Hepatocyte (in vitro differentiated cells): ENCODE data around the gene PTGIS. TPM values are rescaled to one million over a fixed set of nuclear protein-coding genes. Genes with fewer than 3 reads are reported as not detected.
A peak's percentile ranks its signal among the peaks of the same experiment; 100 is the strongest.

Experiments
- DNase-seq: peaks from one replicate; pipeline ENCODE4 v3.0.0-alpha.2; 2016; ENCODE audit warnings: low spot score
- H2AFZ ChIP-seq: fragments of 200-600 bp; sonication (generic); 2 replicates; pipeline ENCODE4 v1.6.0; 2016; ENCODE audit warnings: antibody characterized with exemption, mild to moderate bottlenecking
- H3K27ac ChIP-seq: fragments of 200-600 bp; sonication (generic); 2 replicates; pipeline ENCODE4 v1.5.1; 2016; ENCODE audit warnings: mild to moderate bottlenecking
- H3K27me3 ChIP-seq: fragments of 200-600 bp; sonication (generic); 2 replicates; pipeline ENCODE4 v1.6.1; 2016
- H3K36me3 ChIP-seq: fragments of 200-600 bp; sonication (generic); replicated peaks from 2 replicates; pipeline ENCODE4 v1.5.1; 2016; ENCODE audit warnings: low read depth; ENCODE audit not compliant: insufficient read depth
- H3K4me1 ChIP-seq: fragments of 200-600 bp; sonication (generic); 2 replicates; pipeline ENCODE4 v1.5.1; 2016; ENCODE audit warnings: mild to moderate bottlenecking, moderate library complexity; ENCODE audit not compliant: insufficient read depth
- H3K4me2 ChIP-seq: fragments of 200-600 bp; sonication (generic); 2 replicates; pipeline ENCODE4 v1.6.0; 2016
- H3K4me3 ChIP-seq: fragments of 200-600 bp; sonication (generic); 2 replicates; pipeline ENCODE4 v1.5.1; 2016; ENCODE audit warnings: mild to moderate bottlenecking
- H3K79me2 ChIP-seq: fragments of 200-600 bp; sonication (generic); 2 replicates; pipeline ENCODE4 v1.6.0; 2017; ENCODE audit warnings: mild to moderate bottlenecking
- H3K9me2 ChIP-seq: fragments of 200-600 bp; sonication (generic); replicated peaks from 2 replicates; pipeline ENCODE4 v1.6.0; 2017; ENCODE audit warnings: mild to moderate bottlenecking; ENCODE audit not compliant: insufficient read depth
- H3K9me3 ChIP-seq: fragments of 200-600 bp; sonication (generic); 2 replicates; pipeline ENCODE4 v1.5.1; 2016; ENCODE audit warnings: low read depth, mild to moderate bottlenecking
- H4K20me1 ChIP-seq: fragments of 200-600 bp; sonication (generic); 2 replicates; pipeline ENCODE4 v1.6.0; 2016; ENCODE audit warnings: mild to moderate bottlenecking; ENCODE audit not compliant: insufficient read depth, poor library complexity, severe bottlenecking
- CTCF ChIP-seq: fragments of 200-600 bp; sonication (generic); IDR thresholded peaks from 2 replicates; pipeline ENCODE4 v1.5.1; 2016; ENCODE audit warnings: antibody characterized with exemption, mild to moderate bottlenecking; ENCODE audit not compliant: poor library complexity
- EZH2 ChIP-seq: fragments of 200-600 bp; sonication (generic); IDR thresholded peaks from 2 replicates; pipeline ENCODE4 v1.6.1; 2016; ENCODE audit warnings: antibody characterized with exemption, mild to moderate bottlenecking, borderline replicate concordance
- EZH2phosphoT487 ChIP-seq: fragments of 200-600 bp; sonication (generic); IDR thresholded peaks from one replicate; pipeline ENCODE4 v1.6.1; 2018; ENCODE audit warnings: antibody characterized with exemption, mild to moderate bottlenecking, low read depth, moderate library complexity; ENCODE audit not compliant: unreplicated experiment, severe bottlenecking
- WGBS: methylation state at CpG from one replicate; pipeline ENCODE4 v1.1.6; 2016; ENCODE audit warnings: low lambda C conversion rate; ENCODE audit errors: missing lambda C conversion rate; 5-methylcytosine and 5-hydroxymethylcytosine counted together
- polyA plus RNA-seq: library from polyadenylated mRNA; unstranded; fragments of >200 nt; fragmentation: Nextera tagmentation; extraction: Ambion mirVana; gene quantifications from 2 replicates; pipeline ENCODE4 v1.2.1, GENCODE V29; 2016
- total RNA-seq: library from RNA; depleted of rRNA; stranded (reverse); fragments of >200 nt; gene quantifications from 2 replicates; pipeline ENCODE4 v1.2.3, GENCODE V29; 2014

The PTGIS gene
- total and polyA plus RNA-seq, 2 experiments from 2014 or later, result 25.4 to 26.1 TPM

GRCh38 chr20:49482621-49483017 lies 85.3 kb downstream of the PTGIS start, which contains the start of gene KCNB1:
TSS of gene KCNB1 (minus strand) at chr20:49482668. CDS start at chr20:49482480, 188 bp downstream.
- no peaks in the 10 kb centered on the region for H3K36me3 ChIP-seq
- H3K27me3 ChIP-seq, result peaks cover 40% of the 10 kb centered on the region
- no peak within 1 kb of the TSS for H3K4me3 ChIP-seq
- H3K4me1 ChIP-seq, result peaks cover 9% of the 10 kb centered on the region
- 2% methylated on average over 9 of the region's 34 CpGs for WGBS
- DNase-seq, result peak; percentile 93
- no peaks in the 10 kb centered on the region for H3K9me3 ChIP-seq
- H2AFZ ChIP-seq, result no peak within 1 kb of the TSS
- H3K4me2 ChIP-seq, result peak within 1 kb of the TSS; percentile 88
- no peaks in the 10 kb centered on the region for H4K20me1 ChIP-seq
- no peaks in the 10 kb centered on the region for H3K9me2 ChIP-seq
- TF ChIP-seq CTCF, result no peak
- no peak for TF ChIP-seq EZH2phosphoT487
- no peak for TF ChIP-seq EZH2
- H3K27ac ChIP-seq, result no peak within 1 kb of the TSS
- no peaks in the 10 kb centered on the region for H3K79me2 ChIP-seq

GRCh38 chr20:49482173-49482572 lies 85.8 kb downstream of the PTGIS start:
- Histone ChIP-seq H3K4me1 (peaks cover 9% of the 10 kb centered on the region), H3K4me2 (peak overlapping the region; percentile 88), H4K20me1 (no peaks in the 10 kb centered on the region), H3K27me3 (peaks cover 37% of the 10 kb centered on the region), H3K79me2 (no peaks in the 10 kb centered on the region), H3K9me3 (no peaks in the 10 kb centered on the region), H2AFZ (no peak overlapping the region), H3K27ac (no peak overlapping the region), H3K9me2 (no peaks in the 10 kb centered on the region), H3K4me3 (no peak overlapping the region), H3K36me3 (no peaks in the 10 kb centered on the region)
- WGBS, result 88% methylated on average over 21 of the region's 46 CpGs
- no peak for DNase-seq
- TF ChIP-seq EZH2, result no peak
- no peak for TF ChIP-seq CTCF
- TF ChIP-seq EZH2phosphoT487, result no peak

GRCh38 chr20:49481116-49481515 lies 86.8 kb downstream of the PTGIS start:
- Histone ChIP-seq H3K4me3 (no peak overlapping the region), H4K20me1 (no peaks in the 10 kb centered on the region), H3K4me2 (no peak overlapping the region), H3K9me3 (no peaks in the 10 kb centered on the region), H3K27ac (no peak overlapping the region), H3K79me2 (no peaks in the 10 kb centered on the region), H3K36me3 (no peaks in the 10 kb centered on the region), H3K9me2 (no peaks in the 10 kb centered on the region), H3K4me1 (peaks cover 9% of the 10 kb centered on the region), H3K27me3 (peaks cover 27% of the 10 kb centered on the region), H2AFZ (no peak overlapping the region)
- TF ChIP-seq EZH2phosphoT487 (no peak), CTCF (no peak), EZH2 (no peak)
- WGBS, result 89% methylated on average over 3 of the region's 3 CpGs
- no peak for DNase-seq

- Histone ChIP-seq H3K27me3 (peaks cover 18% of the 10 kb centered on the region), H4K20me1 (no peaks in the 10 kb centered on the region), H3K4me2 (no peak overlapping the region), H3K4me1 (peaks cover 9% of the 10 kb centered on the region), H3K9me3 (no peaks in the 10 kb centered on the region), H3K4me3 (no peak overlapping the region), H2AFZ (no peak overlapping the region), H3K27ac (no peak overlapping the region), H3K36me3 (no peaks in the 10 kb centered on the region), H3K9me2 (no peaks in the 10 kb centered on the region), H3K79me2 (no peaks in the 10 kb centered on the region)
- DNase-seq, result no peak
- TF ChIP-seq EZH2phosphoT487, result no peak
- TF ChIP-seq CTCF, result no peak
- TF ChIP-seq EZH2, result no peak
- WGBS, result 78% methylated on average over 3 of the region's 3 CpGs
Observed at GRCh38 chr20:49480236-49480635, 87.7 kb downstream of the PTGIS start.
